A673 (cell line): Measurements from ENCODE around the gene INTS11.

ENCODE experiments used
- EZH2 ChIP-seq: fragments of 200-600 bp; sonication (generic); IDR thresholded peaks from 2 replicates; pipeline ENCODE4 v1.6.1; 2017; ENCODE audit warnings: borderline replicate concordance, low read depth, mild to moderate bottlenecking, mixed read lengths, antibody characterized with exemption, low read length; ENCODE audit not compliant: poor library complexity, severe bottlenecking
- TF ChIP-seq, protein P1 (sequence below): fragments of 300-800, 200-600 bp; sonication (generic); conservative IDR thresholded peaks from 2 replicates; pipeline ENCODE4 v1.5.1; 2017; ENCODE audit warnings: low read depth, mild to moderate bottlenecking, antibody characterized with exemption, low read length, moderate library complexity, mixed read lengths

DNA sequence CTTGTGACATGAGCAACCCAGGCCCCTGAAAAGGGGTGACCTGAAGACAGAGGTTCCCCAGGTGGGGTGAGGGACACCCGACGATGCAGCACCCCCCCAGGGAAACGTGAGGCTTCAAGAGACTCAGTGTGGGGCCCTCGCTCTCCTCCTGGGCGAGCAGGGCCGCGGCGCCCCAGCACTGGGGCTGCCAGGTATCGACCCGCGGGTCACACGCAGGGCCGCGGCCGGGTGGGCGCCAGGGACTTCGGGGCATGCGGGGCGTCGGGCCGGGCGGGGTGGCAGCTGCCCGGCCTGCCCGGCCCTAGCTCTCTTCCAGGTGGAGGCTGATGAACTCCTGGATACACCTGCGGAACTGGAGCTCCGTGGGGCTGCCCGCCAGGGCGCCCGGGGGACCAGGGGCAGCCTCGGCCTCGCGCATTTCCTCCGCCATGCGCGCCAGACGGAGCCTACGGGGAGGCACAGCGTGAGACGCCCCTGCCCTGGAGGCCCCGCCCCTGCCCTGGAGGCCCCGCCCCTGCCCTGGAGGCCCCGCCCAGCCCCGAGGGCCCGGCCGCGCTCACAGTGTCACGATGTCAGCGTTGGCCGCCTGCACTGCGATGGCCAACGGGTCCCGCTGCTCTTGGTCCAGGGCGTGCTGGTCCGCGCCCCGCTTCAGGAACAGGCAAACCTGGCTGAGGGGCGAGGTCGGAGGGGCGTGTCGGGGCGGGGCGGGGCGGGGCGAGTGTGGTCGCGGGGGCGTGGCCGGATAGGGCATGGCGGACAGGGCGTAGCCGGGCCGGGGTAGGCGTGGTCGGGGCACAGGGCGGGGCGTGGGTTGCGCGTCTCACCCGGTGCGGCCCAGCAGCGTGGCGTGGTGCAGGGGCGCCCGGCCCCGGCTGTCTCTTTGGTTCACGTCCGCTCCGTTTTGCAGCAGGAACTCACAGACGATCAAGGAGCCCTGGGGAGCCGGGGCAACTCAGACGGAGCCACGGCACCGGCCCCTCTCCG, 30.9 kb downstream of the INTS11 start:
- TF ChIP-seq, protein P1, sequence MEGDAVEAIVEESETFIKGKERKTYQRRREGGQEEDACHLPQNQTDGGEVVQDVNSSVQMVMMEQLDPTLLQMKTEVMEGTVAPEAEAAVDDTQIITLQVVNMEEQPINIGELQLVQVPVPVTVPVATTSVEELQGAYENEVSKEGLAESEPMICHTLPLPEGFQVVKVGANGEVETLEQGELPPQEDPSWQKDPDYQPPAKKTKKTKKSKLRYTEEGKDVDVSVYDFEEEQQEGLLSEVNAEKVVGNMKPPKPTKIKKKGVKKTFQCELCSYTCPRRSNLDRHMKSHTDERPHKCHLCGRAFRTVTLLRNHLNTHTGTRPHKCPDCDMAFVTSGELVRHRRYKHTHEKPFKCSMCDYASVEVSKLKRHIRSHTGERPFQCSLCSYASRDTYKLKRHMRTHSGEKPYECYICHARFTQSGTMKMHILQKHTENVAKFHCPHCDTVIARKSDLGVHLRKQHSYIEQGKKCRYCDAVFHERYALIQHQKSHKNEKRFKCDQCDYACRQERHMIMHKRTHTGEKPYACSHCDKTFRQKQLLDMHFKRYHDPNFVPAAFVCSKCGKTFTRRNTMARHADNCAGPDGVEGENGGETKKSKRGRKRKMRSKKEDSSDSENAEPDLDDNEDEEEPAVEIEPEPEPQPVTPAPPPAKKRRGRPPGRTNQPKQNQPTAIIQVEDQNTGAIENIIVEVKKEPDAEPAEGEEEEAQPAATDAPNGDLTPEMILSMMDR: no peak
- TF ChIP-seq EZH2: no peak
